ENCODE data around the gene SYCN.

GRCh38 chr19:39205449-39205764 lies 1.3 kb upstream of the SYCN start:
- TF ChIP-seq, protein P1, sequence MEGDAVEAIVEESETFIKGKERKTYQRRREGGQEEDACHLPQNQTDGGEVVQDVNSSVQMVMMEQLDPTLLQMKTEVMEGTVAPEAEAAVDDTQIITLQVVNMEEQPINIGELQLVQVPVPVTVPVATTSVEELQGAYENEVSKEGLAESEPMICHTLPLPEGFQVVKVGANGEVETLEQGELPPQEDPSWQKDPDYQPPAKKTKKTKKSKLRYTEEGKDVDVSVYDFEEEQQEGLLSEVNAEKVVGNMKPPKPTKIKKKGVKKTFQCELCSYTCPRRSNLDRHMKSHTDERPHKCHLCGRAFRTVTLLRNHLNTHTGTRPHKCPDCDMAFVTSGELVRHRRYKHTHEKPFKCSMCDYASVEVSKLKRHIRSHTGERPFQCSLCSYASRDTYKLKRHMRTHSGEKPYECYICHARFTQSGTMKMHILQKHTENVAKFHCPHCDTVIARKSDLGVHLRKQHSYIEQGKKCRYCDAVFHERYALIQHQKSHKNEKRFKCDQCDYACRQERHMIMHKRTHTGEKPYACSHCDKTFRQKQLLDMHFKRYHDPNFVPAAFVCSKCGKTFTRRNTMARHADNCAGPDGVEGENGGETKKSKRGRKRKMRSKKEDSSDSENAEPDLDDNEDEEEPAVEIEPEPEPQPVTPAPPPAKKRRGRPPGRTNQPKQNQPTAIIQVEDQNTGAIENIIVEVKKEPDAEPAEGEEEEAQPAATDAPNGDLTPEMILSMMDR (IDR thresholded peaks at IDR 0.05) = no peak
- TF ChIP-seq POLR2A (IDR thresholded peaks at IDR 0.05) = no peak
